Measurements from ENCODE around the gene SIDT2. TPM values are rescaled to one million over a fixed set of nuclear protein-coding genes. Genes with fewer than 3 reads are reported as not detected.

The SIDT2 gene
- total RNA-seq, 2 experiments from 2014 or later = 18.3 to 37.7 TPM

DNA sequence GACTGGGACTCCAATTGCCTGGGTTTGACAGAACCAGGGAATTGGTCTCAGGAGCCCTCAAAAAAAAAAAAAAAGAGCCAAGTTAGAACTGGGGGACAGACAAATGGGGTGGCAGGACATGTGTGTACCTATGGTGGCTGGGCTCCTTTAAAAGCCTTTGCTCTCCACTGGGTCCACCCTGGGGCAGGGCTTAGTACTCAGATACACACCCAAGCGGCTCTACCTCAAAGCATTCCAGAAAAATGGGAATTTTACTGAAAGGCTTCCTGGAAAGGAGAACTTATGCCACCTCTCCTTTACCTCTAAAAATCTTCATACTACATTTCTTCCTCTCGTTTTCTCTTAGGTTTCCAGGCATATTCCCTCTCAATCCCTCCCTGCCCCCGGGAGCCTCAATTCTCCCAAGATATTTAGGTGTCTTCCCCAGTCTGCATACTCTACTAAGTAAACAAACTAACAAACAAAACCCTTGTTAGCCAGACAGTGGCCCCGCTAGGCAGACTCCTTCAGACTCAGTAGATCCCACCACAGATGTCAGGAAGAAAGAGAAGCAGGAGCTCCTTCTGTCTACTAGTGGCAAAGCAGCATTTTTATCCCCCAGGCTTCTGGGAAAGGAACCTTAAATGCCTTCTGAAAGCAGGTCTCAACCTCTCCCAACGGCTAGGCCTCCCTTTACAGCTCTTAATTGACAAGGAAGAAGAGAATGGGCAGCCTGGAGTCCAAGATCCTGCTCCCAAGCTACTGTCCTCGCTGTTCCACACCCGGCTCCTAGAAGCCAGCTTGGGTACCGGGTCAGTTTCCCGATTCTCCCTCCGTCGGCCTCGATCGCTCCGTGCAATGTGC, 52.7 kb downstream of the SIDT2 start:
- Histone ChIP-seq H3K4me2 (ENCODE audit: low read length) (peak overlapping the region; percentile 90), H3K79me2 (ENCODE audit: insufficient read depth, low read depth, low read length) (peaks cover 37% of the 10 kb centered on the region), H3K27ac (ENCODE audit: low read depth, low read length, poor library complexity, severe bottlenecking) (peak overlapping the region; percentile 84), H2AFZ (ENCODE audit: low read length) (peak overlapping the region; percentile 100), H3K36me3 (ENCODE audit: insufficient read depth, low read length) (peaks cover 33% of the 10 kb centered on the region), H3K4me1 (ENCODE audit: insufficient read depth, low read length, poor library complexity, severe bottlenecking) (peaks cover 39% of the 10 kb centered on the region), H3K4me3 (ENCODE audit: low read depth, low read length, poor library complexity, severe bottlenecking) (peak overlapping the region; percentile 99), H3K9me2 (ENCODE audit: insufficient read depth, low read length) (no peaks in the 10 kb centered on the region), H4K20me1 (ENCODE audit: insufficient read depth, low read length) (no peaks in the 10 kb centered on the region), H3K9me3 (ENCODE audit: low read length) (no peaks in the 10 kb centered on the region)
- POLR2A ChIA-PET = interaction anchor here (0.6 to 3.3 kb wide), 11 partner anchors 9 to 603 kb away, joined by 3 to 30 read pairs (median 3); partner anchors contain the start of genes PAFAH1B2, SIDT2 and ZPR1
- CTCF ChIA-PET (ENCODE audit: unreplicated experiment) = interaction anchor here (0.6 kb wide), 1 partner anchor 57 kb away, joined by 7 read pairs; no protein-coding TSS in a partner anchor
- BruUV-seq (replicated peaks) = no TSS peak
- intact Hi-C loops (cut with micrococcal nuclease; ENCODE audit: unreplicated experiment) = loop anchor here (5.0 kb wide), 3 partner anchors 89 to 459 kb away; partner anchors contain the start of genes BUD13, PAFAH1B2 and ZPR1
- TF ChIP-seq, protein P1, sequence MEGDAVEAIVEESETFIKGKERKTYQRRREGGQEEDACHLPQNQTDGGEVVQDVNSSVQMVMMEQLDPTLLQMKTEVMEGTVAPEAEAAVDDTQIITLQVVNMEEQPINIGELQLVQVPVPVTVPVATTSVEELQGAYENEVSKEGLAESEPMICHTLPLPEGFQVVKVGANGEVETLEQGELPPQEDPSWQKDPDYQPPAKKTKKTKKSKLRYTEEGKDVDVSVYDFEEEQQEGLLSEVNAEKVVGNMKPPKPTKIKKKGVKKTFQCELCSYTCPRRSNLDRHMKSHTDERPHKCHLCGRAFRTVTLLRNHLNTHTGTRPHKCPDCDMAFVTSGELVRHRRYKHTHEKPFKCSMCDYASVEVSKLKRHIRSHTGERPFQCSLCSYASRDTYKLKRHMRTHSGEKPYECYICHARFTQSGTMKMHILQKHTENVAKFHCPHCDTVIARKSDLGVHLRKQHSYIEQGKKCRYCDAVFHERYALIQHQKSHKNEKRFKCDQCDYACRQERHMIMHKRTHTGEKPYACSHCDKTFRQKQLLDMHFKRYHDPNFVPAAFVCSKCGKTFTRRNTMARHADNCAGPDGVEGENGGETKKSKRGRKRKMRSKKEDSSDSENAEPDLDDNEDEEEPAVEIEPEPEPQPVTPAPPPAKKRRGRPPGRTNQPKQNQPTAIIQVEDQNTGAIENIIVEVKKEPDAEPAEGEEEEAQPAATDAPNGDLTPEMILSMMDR (conservative IDR thresholded peaks at IDR 0.05; ENCODE audit: low read length) = no peak
- no peak for TF ChIP-seq EZH2phosphoT487 (IDR thresholded peaks at IDR 0.05; ENCODE audit: borderline replicate concordance, low read depth, low read length)
- DNase-seq (ENCODE audit: low spot score) = peak; percentile 16

GRCh38 chr11:117231842-117232091, 53.2 kb downstream of the SIDT2 start, which contains the start of gene PCSK7:
Gene PCSK7, minus strand, starts transcription at chr11:117232073. Its CDS starts 2,229 bp downstream, at chr11:117229844.
- intact Hi-C loops (cut with micrococcal nuclease; ENCODE audit: unreplicated experiment) = loop anchor here (1.0 to 5.0 kb wide), 5 partner anchors 53 to 459 kb away; partner anchors contain the start of genes BUD13, CEP164, PAFAH1B2 and SIDT2
- no peak for TF ChIP-seq EZH2phosphoT487 (IDR thresholded peaks at IDR 0.05; ENCODE audit: borderline replicate concordance, low read depth, low read length)
- TF ChIP-seq, protein P1 (conservative IDR thresholded peaks at IDR 0.05; ENCODE audit: low read length) = no peak
- H3K4me2 ChIP-seq (ENCODE audit: low read length) = peak within 1 kb of the TSS; percentile 96
- no peaks in the 10 kb centered on the region for H3K9me3 ChIP-seq (ENCODE audit: low read length)
- no TSS peak for BruUV-seq (replicated peaks)
- H4K20me1 ChIP-seq (ENCODE audit: insufficient read depth, low read length) = no peaks in the 10 kb centered on the region
- peak within 1 kb of the TSS; percentile 84 for H3K27ac ChIP-seq (ENCODE audit: low read depth, low read length, poor library complexity, severe bottlenecking)
- DNase-seq (ENCODE audit: low spot score) = no peak
- H2AFZ ChIP-seq (ENCODE audit: low read length) = peak within 1 kb of the TSS; percentile 100
- ChIA-PET POLR2A (interaction anchor here (1.0 to 3.3 kb wide), 5 partner anchors 10 to 444 kb away, joined by 3 to 30 read pairs (median 8); partner anchors contain the start of genes PAFAH1B2, SIDT2 and ZPR1), CTCF (ENCODE audit: unreplicated experiment) (no interaction called here)
- H3K36me3 ChIP-seq (ENCODE audit: insufficient read depth, low read length) = peaks cover 33% of the 10 kb centered on the region
- H3K79me2 ChIP-seq (ENCODE audit: insufficient read depth, low read depth, low read length) = peaks cover 37% of the 10 kb centered on the region
- peaks cover 37% of the 10 kb centered on the region for H3K4me1 ChIP-seq (ENCODE audit: insufficient read depth, low read length, poor library complexity, severe bottlenecking)
- no peaks in the 10 kb centered on the region for H3K9me2 ChIP-seq (ENCODE audit: insufficient read depth, low read length)
- peak within 1 kb of the TSS; percentile 99 for H3K4me3 ChIP-seq (ENCODE audit: low read depth, low read length, poor library complexity, severe bottlenecking)

Measured in OCI-LY7 (cell line).